T-helper 2 cell treated with Interferon-gamma antibody and Interleukin-4, amounts not matched to agents 100 ng/mL and 5 ng/mL, for 36 hours (primary cell): Measurements from ENCODE around the gene MNS1. TPM values are rescaled to one million over a fixed set of nuclear protein-coding genes. Genes with fewer than 3 reads are reported as not detected.
"Not testable (repeated sequence)": the region's sequence is repeated elsewhere in the genome, so short reads cannot be mapped to it uniquely, and the experiment has no call there.

Experiments used
- intact Hi-C: fragments of 100-400 bp; cut with micrococcal nuclease; formaldehyde crosslinking; loops from one replicate; pipeline ENCODE4 v1.15.1; 2023
- total RNA-seq: library from RNA; stranded (reverse); gene quantifications from 2 replicates; pipeline ENCODE4 v1.2.3, GENCODE V29; 2022

MNS1 gene, protein sequence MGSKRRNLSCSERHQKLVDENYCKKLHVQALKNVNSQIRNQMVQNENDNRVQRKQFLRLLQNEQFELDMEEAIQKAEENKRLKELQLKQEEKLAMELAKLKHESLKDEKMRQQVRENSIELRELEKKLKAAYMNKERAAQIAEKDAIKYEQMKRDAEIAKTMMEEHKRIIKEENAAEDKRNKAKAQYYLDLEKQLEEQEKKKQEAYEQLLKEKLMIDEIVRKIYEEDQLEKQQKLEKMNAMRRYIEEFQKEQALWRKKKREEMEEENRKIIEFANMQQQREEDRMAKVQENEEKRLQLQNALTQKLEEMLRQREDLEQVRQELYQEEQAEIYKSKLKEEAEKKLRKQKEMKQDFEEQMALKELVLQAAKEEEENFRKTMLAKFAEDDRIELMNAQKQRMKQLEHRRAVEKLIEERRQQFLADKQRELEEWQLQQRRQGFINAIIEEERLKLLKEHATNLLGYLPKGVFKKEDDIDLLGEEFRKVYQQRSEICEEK
- 0.16 and 0.39 TPM in 2 replicates for total RNA-seq

- intact Hi-C loops, result loop anchor here (10.0 kb wide), 1 partner anchor 220 kb away; the partner anchor contains the start of gene RFX7
These were observed at the start of gene MNS1 for GRCh38 chr15:56464893-56465520. TSS of gene MNS1 (minus strand) at chr15:56465137. CDS start at chr15:56464972, 165 bp downstream.

- intact Hi-C loops, result loop anchor here (1.0 to 10.0 kb wide), 3 partner anchors 373 to 1028 kb away; no protein-coding TSS in a partner anchor
These were observed 31.7 kb upstream of the MNS1 start for GRCh38 chr15:56496635-56497034.

- intact Hi-C loops, result loop anchor here (10.0 kb wide), 2 partner anchors 639 to 1029 kb away; no protein-coding TSS in a partner anchor
These were observed 30.6 kb upstream of the MNS1 start for GRCh38 chr15:56495533-56495932.

DNA sequence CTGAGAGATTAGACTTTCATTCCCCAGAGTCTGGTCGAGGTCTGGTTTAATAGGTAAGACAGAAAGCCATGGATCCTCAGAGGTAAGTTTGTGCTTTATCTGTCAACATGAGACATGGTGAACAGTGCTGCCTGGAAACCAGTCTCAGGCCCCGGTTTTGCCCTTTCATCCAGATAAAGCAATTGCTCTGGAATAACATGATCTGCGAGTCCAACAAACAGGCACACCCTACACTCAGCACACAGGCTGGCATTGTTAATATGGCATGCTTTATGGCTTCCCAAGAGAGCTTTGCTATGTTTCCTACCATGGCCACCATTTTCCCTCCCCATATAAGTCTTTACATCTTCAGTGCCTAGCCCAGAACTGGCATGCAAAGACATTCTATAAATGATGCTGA is 30.1 kb upstream of the MNS1 start:
- intact Hi-C loops, result loop anchor here (10.0 kb wide), 2 partner anchors 640 to 1030 kb away; no protein-coding TSS in a partner anchor

DNA sequence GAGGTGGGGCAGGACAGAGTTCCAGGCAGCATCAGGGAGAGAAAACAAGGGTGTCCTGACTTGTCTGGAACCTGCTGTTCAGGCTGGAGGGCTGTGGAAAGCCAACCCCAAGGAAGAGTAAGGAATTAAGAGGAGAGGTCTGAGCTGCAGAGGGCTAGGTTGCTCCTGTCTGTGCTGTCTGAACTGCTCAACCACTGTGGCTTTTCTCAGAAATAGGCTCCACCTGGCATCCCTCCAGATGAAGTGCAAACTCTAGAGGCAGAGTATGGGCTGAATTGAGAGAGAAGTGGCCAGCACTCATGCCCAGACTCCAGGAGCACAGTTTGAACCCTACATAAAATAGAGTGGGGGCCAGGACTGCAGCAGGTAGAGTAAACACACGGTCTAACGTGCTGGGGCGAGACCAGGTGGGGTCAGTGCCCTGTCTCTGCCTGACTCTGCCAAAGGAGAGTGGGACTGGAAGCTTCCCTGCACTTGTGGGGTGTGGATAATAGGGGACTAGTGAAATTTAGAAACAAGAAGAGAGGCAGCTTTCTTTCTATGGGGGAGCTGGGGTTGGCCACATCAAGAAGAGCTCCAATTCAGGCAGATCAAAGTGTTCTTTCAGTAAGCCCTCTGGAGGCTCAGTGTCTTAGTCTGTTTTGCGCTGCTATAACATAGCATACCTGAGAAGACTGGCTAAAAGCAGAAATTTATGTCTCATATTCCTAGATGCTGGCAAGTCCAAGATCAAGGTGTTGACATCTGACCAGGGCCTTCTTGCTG is 28.0 kb upstream of the MNS1 start:
- intact Hi-C loops, result loop anchor here (5.0 to 10.0 kb wide), 3 partner anchors 642 to 1032 kb away; no protein-coding TSS in a partner anchor

- intact Hi-C loops, result loop anchor here (5.0 to 10.0 kb wide), 3 partner anchors 643 to 1033 kb away; no protein-coding TSS in a partner anchor
These were observed 27.3 kb upstream of the MNS1 start for GRCh38 chr15:56492236-56492635.

- intact Hi-C loops, result loop anchor here (5.0 to 10.0 kb wide), 3 partner anchors 644 to 1034 kb away; no protein-coding TSS in a partner anchor
These were observed 26.3 kb upstream of the MNS1 start for GRCh38 chr15:56491110-56491722.

DNA sequence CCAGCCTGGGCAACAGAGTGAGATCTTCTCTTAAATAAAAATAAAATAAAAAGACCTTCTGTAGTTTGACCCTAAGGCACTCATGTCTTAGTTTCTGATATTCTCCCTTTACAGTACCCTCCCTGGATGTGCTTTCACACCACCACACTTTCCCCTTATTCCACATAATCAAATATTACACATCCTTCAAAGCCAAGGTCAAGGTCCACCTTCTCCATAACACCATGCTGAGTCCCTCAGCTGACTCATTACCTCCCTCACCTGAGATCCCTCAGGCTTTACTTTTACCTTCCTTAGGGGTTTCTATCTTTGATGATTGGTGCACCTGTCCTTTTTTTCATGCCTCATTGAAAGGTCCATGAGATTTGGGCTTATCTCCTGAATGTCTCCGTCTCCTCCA is 25.5 kb upstream of the MNS1 start:
- intact Hi-C loops, result loop anchor here (5.0 to 10.0 kb wide), 3 partner anchors 644 to 1034 kb away; no protein-coding TSS in a partner anchor

- intact Hi-C loops, result not testable (repeated sequence)
These were observed 21.3 kb upstream of the MNS1 start for GRCh38 chr15:56486206-56486605.

- intact Hi-C loops, result not testable (repeated sequence)
These were observed 20.5 kb upstream of the MNS1 start for GRCh38 chr15:56485426-56485825.

DNA sequence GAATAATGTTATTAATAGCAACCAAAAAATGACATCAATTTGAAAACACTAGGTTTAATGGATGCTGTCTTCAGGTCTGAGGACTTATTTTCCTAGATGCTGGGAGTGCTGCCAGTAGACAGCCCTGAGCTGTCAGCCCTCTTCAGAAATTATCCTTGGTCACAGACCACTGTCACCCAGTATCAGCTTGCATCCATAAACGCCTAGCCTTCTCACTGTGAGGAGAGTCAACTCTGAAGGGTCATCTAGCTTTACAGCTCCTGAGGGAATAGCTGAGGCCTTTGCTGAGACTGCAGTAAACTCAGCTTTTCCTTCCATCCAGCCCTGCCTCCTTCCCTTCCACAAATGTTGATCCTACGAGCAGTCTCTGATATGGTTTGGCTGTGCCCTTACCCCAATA is 19.4 kb upstream of the MNS1 start:
- intact Hi-C loops, result no loop called here

DNA sequence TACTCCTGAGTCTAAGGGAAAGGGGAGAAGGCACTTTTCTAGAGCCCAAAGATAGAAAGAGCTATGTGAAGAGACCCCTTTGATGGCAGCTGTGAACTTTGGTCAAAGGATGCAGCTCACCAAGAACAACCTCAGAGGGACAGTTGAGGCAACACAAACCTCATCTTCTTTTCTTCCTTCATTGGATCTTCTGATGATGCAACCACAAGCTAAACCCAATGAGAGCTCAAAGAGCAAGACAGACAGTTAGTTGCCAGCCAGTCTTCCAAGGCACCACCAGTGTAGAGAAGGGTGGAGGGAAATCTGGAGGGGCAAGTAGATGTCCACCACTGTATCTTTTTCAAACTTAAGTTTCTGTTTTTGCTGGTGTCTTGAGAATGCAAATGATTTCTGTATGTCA is 10.4 kb upstream of the MNS1 start:
- intact Hi-C loops, result no loop called here

DNA sequence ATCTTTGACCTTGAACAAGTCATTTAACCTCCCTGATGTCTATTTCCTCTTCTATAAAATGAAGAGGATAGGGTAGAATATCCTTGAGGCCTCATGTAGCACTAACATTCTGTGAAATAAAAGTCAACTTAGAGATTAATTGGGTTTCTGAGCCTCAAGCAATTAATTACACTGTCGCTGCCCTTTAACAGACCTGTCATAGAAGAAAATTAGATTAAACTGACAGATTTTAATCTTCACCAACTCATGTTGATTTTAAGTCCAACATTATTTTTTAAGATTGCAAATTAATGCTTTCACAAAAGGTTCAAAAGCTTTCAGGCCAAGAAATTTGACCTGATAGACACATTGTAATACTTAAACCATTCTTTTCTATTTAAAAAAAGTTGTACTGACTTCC is 8.1 kb upstream of the MNS1 start:
- intact Hi-C loops, result no loop called here

DNA sequence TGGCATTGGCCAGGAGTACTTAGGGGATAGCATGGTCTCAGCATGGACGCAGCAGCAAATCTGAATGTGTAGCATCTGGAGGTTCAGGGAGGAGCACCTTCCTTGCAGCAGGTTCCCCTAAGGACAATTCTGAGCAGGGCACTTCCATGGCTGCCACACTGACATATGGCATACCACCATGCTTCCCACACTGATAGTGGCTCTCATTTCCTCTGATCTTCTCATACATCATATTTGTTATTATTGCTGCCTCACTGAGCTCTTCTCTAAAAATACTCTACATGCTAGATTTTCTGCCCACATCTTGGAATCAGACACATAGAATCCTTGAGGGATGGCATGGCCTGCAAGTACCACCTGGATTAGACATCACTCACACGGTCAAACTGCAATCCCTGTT is 7.3 kb upstream of the MNS1 start:
- intact Hi-C loops, result no loop called here

GRCh38 chr15:56471440-56472069 is 6.6 kb upstream of the MNS1 start:
- intact Hi-C loops, result no loop called here

- intact Hi-C loops, result loop anchor here (10.0 kb wide), 1 partner anchor 225 kb away; the partner anchor contains the start of gene RFX7
These were observed 4.5 kb upstream of the MNS1 start for GRCh38 chr15:56469483-56469882.

DNA sequence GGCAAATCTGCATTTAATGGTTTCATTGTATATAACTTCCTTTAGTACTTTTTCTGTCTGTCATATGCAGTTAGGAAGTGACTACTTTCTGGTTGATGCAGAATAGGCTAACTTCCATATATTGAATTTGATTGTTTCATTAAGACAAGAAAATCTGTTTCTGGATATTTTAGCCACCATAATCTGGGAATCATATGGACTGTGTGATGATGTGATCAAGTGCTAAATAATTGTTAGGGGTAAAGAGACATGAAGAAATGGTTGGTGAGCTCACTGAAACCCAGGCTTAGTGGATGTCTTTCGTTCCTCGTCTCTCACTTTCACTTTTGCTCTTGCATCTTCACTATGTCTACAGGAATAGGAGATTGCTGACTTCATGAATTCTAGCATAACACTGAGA is 3.5 kb upstream of the MNS1 start:
- intact Hi-C loops, result loop anchor here (10.0 kb wide), 1 partner anchor 224 kb away; the partner anchor contains the start of gene RFX7

- intact Hi-C loops, result loop anchor here (10.0 kb wide), 1 partner anchor 223 kb away; the partner anchor contains the start of gene RFX7
These were observed 2.7 kb upstream of the MNS1 start for GRCh38 chr15:56467616-56468015.

DNA sequence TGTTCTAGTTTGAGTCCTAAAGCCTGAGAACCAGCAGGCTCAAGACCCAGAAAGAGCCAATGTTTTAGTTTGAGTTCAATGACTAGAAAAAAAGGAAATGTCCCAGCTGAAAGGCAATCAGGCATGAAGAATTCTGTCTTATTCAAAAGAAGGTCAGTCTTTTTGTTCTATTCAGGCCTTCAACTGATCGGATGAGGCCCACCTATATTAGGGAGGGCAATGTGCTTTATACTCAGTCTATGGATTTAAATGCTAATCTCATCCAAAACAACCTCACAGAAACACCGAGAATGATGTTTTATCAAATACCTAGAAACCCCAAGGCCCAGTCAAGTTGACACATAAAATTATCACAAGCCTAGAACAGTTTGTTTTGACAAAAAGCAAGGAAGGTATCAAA is 4.0 kb downstream of the MNS1 start:
- intact Hi-C loops, result loop anchor here (10.0 kb wide), 1 partner anchor 216 kb away; the partner anchor contains the start of gene RFX7

- intact Hi-C loops, result loop anchor here (10.0 kb wide), 1 partner anchor 215 kb away; the partner anchor contains the start of gene RFX7
These were observed 4.9 kb downstream of the MNS1 start for GRCh38 chr15:56460071-56460470.
